ENCODE measurements around the gene GMDS. TPM values are rescaled to one million over a fixed set of nuclear protein-coding genes. Genes with fewer than 3 reads are reported as not detected.

The GMDS gene
- total RNA-seq, 1 donor from 2014 or later = 7.7 TPM

DNA sequence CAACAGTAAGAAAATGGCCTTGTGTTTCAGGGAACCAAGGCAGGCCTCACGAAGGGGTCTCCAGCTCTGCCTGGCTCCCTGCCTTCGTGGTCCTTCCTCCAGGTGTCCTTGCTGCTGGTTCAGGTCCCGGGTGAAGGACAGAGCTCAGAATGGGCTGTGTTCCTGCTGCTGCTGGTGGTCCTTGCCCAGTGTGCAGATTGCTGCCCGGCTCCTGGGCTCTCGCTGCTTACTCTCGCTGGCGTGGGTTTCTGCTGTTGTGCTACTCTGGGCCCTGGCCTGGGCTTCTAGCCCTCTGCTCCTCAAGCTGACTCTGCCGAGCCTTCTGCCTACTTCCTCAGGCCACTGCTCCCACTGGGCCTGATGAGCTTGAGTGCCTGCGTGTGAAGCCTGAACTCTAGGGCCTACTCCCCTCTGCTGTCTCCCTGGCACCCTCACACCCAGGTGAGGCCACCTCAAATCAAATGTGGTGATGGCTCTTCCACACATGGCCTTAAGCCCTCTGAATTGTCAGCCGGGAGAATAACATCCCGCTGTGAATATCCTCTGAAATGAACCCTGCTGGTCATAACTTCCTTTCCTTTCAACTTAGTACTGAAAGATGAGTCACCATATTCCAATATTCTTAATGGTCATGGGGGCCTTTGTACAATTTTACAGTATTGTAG is 464.1 kb downstream of the GMDS start:
- DNase-seq (ENCODE audit: low read depth in 2 of 2) = peak; percentile 82 to 92

DNA sequence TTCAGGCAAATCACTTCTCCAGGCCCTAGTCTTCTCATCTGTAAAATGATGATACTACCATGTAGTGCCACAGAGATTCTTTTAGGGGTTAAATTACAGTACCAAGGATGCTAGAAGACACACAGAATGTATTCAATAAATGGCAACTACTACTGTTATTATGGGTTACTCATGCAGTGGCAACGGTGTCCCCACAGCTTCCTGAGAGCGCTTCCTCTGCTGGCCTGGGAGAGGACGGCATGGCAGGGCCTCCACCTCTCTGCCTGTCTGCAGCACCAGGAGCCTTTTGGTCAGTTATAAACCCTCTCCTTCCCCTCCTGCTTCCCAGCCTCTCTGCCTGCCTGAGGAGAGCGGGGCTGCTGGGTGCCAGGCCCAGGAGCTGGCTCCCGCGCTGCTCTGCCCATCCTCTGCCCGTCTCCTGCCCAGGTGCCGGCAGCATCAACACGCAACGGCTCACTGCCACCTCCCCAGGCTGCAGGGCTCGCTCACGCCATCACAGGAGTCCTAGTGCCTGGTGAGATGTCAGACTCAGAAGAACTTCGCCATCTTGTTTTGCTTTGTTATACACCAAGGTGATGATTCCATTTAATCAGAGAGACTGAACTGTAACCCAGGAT is 465.0 kb downstream of the GMDS start:
- DNase-seq (ENCODE audit: low read depth in 2 of 2) = peak in 1 of 2 donors; percentile 60

DNA sequence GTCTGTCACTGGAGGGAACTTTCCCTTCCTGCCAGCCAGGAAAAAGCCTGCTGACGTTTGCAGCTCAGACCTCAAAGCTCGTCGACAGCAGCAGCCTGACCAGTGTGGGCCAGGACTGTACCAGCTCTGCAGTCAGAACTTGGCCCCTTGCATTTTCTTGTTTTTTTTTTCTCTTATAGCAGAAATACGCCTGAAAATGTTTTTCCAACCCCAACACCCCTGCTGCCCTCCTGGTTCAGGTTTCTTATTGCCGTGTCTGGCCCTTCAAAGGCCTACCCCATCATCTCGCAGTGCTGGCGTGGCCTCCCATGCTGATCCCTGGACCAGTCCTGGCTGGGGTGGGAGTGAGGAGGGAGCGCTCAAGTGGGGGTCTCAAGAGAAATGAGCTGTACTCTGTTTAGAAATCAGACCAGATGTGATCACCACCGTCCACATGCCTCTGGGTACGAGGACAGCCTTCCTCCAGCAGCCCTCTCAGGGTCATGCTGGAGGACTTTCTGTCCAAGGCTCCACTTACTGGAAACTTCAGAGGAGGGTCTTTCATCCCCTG is 466.6 kb downstream of the GMDS start:
- peak; percentile 48 to 81 for DNase-seq (ENCODE audit: low read depth in 2 of 2)

DNA sequence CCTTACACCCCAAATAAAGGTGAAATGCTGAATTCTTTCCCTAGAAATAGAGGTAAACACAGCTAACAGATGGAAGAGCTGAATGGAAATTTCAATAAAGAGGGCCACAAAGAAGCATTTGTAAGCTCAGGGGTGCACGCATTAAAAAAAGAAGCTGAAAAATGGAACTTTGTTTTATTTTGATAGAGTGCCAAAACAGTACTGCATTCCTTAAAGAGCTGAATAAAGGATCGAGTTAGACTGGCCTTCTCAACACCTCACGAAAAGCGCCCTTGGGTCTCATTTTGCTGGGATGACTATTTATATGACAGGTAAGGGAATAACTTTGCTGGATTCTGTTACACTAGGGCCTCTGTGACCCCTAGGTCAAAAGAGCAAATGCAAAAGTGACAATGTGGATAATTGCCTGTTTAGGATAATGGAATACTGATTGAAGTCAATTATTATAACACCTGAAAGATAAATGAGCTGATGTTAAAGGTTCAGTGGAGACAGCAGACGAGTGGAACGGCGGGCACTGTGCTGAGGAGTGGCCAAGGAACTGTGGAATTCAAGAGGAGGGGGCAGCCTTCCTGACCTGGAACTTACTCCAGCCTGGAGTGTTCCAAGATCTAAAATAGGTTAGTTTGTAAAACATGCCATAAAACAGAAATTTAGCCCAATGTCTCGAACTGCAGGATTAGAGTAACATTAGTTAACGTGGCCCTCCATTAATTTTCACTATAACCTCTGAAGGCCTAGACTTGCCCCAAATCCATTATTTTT is 467.3 kb downstream of the GMDS start:
- DNase-seq (ENCODE audit: low read depth in 2 of 2) = no peak

DNA sequence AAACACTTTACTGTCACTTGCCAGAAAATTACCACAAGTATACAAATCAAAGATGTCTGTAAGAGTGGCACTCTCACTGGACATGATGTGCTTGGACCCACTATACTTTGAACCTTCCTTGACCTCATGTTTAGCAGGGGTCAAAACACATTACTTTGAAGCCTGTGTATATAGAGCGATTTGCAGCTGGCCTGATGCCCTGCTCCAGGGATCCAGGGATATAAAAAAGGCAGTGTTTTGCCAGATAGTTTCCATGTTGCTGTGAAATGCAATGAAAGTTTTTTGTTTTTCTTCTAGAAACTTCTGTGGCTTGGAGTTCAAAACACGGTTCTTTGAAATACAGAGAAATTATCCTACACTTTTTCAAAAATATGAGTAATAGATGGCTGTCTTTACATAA is 470.0 kb downstream of the GMDS start:
- peak in 1 of 2 donors; percentile 17 for DNase-seq (ENCODE audit: low read depth in 2 of 2)

DNA sequence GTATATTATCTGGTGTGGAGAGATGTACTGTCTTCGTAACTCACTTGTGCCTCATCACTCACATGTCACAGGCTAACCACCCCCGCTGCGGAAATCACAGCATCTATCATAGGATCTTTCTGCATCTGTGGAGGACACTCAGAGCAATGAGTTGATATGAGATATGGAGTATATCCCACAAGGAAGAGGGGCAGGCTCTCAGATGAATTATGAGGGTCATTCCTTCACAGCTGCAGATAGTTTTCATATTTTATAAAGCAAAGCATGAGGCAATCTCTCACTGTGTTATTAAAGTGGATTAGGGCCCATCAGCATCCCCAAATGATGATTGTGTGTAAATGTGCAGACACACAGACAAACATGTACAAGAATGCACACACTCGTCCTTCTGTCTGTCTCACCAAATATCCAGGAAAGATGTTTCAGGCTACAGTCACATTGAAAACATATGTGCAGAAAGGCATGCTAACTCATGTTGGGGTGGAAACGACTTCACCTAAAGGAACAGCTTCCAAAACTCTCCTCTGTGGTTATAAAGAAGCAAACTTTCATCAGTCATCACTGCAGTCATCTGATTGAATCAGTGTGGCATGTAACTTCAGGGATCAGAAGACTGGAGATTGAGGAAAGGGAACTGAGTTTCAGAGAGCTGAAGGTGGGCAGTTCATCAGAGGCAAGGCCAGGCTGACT is 471.0 kb downstream of the GMDS start:
- no peak for DNase-seq (ENCODE audit: low read depth in 2 of 2)

DNA sequence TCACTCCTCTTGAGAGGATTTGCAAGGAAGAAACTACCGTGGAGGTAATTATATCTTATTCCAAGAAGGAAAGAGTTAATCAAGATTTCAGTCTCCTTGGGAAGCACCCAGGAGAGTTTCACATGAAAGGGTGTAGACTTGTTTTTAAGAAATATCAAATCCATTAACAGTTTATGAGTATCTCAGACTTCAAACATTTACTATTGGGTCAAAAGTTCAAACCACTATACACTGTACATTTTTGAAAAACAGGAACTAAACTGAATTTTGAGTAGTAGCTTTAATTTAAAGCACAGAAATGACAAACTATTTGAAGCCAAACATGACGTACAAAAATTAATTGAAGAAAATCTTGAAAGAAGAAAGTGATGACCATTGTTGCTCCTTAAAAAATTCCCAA is 471.7 kb downstream of the GMDS start:
- no peak for DNase-seq (ENCODE audit: low read depth in 2 of 2)

DNA sequence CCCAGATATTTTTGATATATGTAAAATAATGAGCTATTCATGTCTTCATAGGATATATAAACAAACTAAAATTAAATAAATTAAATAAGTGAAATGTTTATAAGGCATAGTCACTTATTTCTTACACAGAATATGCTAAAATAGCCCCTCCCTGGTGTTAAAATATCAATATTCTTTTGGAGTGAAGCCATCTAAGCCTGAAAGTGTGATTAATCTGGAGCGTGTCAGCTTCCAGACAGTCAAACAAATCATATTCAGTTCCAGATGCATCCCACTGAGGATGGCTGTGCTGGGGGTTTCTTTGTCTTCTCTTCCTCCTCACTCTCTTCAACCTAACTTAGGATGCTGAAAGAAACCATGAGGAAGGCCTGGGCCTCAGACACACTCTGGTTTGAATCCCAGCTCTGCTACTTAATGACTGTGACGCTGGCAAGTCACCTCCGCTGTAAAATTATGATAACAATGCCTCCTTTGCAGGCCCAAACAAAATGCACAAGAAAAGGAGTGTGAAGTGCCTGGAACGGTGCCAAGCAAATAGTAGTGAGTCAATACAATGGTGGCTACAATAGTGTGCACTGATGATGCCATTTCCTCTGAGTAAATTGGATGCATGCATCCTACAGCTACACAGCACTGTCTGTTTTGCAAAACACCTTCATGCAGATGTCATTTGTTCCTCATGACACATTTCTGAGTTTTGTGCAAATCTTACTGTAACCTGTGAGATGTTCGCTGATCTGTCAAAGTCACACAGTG is 474.3 kb downstream of the GMDS start:
- peak; percentile 45 to 84 for DNase-seq (ENCODE audit: low read depth in 2 of 2)

DNA sequence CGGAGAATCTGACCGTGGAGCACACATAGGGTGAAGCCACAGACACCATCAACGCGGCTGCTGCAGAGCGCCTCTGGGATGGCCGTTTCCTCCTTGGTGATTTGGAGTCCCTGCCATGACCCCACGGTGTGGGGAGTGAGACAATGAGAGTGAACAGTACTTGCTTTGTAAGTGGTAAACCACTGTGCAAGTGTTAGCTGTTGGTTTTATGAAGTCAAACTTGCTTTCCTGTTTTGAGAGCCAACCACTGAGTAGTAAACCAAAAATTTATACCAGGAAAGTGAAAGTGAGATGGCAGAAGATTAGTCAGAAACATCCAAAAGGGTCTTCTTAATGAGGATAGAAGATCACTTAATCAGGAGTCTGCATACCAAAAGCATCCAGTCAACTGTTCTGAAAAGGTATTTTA is 475.0 kb downstream of the GMDS start:
- peak in 1 of 2 donors; percentile 47 for DNase-seq (ENCODE audit: low read depth in 2 of 2)

DNA sequence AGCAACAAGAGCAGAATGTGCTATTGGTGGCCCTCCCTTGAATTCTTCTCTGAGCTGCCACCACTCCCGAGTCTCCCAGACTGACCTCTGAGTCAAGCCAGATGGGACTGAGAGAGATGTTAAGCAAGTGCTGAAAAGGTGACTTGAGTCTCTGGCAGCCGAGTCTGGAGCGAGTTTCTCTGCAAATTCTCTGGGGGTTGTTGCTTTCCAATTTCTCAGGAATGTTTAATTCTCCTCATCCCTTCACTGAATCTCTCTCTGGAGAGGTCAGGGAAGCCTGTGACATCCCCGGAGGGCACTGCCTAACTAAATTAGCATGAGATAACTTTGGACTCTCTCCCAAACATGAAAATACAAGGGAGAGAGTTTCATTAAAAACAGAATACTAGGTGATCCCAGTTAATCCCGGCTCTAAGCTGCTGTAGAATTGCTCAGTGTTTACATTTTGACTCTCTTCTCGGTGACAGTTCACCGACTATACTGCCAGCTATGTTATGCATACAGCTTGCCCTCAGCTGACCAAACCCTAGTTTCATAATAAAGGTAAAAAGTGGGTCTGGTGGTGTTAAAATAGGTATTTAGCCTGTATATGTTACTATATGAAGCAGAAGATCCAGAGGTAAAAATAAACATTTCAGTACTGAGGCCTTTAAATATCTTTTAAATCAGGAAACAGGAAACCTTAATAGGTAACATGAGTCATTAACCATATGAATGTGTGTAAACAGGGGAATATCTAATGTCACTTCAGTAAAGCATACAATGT is 477.7 kb downstream of the GMDS start:
- peak; percentile 28 to 45 for DNase-seq (ENCODE audit: low read depth in 2 of 2)

DNA sequence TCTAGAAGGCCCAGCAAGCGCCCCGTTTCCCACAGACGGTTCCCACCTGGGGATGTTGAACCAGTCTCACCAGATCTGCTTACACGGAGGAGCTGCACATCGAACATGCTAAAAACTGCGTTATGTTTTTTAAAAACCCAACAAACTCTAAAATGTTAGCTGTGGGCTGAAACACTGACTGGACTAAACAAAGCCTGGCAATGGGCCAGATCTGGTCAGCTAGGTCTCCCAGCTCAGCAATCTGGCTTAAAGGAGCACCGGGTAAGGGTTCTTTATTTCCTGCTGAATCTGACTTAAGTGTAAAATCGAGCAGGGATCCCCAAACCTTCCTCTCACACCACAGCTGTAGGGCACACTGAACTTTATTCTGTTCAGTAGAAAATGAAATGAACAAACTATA is 478.8 kb downstream of the GMDS start:
- peak; percentile 79 to 84 for DNase-seq (ENCODE audit: low read depth in 2 of 2)

DNA sequence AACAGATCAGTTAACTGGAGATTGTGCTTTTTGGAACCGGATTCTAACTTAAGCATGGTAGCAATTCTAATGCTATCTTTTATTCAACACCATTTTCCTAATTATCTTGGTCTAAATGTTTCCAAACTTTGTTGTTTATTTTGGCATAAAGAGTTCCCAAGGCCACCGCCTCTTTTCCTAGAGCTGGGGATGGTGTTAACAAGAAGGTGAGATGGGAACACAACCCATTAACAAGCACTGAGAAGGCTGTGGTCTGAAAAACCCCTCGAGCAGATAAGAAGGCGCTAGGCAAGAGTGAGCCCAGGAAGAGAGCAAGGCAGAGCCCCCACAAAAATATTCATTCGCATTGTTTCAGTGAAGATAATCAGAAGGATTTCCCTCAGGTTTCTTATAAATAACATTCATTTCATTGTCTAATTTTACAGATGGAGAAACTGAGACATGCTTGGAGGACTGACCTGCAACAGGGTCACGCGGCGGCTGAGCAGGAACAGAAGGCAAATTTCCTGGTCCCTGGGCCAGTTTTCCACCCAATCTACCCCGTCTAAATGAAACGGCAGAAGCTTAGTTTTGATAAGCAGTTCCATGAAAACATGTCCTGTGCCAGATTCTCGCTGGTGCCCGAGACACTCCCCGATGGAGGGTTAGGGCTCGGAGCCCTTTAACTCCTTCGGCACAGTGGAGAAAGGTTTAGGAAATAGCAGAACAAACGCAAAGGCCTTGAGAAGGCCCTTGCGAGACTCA is 480.1 kb downstream of the GMDS start:
- peak in 1 of 2 donors; percentile 76 for DNase-seq (ENCODE audit: low read depth in 2 of 2)

DNA sequence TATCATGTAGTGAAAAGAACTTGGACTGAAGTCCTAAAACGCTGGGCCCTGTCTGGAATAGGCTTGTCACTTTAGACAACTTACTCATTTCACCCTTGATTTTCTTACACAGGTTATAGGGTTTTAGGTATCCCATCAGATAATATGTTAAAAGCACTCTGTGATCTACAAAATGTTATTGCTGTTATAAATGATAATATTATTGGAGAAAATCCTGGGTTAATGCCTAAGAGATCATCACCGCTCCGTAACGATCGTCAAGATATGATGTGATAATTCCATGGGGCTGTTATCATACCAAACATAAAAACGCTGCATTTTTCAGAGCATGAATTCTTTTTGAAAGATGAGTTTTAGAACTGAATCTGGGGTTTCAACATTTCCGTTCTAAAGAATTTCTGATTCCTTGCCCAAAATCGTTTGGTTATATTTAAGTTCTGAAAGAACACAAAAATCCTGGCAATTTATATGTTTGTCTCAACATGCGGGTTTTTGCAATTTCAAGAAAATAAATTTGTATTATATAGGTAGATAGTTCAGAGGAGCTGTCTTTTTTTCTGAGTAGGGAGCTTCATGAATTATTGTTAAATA is 480.9 kb downstream of the GMDS start:
- DNase-seq (ENCODE audit: low read depth in 2 of 2) = no peak

DNA sequence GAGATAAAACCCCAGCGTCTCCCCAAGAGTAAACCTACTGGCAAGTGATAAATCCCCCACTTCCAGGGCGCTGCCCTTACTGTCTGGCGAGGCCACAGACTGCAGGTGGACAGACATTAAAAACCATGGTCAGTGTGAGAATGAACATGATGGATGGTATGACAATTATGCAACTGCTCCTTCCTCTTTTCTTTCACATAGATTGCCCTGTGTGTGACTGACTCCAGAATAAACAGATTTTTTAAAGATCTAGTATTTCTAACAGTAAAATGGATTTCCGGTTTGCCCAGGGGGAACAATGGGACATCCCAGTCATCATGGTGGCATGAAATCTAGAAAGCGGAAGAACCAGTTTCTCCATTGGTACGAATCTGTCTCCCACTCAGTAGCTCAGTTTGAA is 482.0 kb downstream of the GMDS start:
- DNase-seq (ENCODE audit: low read depth in 2 of 2) = peak in 1 of 2 donors; percentile 59

DNA sequence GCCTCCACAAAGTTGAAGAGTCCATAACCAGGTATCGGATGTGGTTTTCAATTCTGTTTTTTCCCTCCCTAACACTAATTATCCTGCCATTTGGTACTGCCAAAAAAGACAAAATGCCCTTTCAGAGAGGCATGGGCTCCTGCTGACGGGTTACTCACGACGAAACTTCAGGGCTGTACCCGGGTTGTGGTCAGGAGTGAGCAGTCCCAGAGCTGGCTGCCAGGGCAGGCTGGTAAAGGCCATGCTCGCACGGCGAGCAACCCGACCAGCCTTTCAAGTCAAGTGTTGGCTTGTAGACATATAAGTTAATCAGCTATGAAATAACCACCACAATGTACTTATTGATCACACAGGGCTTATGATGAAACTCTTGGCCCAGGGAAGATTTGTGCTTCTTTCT is 483.2 kb downstream of the GMDS start:
- no peak for DNase-seq (ENCODE audit: low read depth in 2 of 2)

DNA sequence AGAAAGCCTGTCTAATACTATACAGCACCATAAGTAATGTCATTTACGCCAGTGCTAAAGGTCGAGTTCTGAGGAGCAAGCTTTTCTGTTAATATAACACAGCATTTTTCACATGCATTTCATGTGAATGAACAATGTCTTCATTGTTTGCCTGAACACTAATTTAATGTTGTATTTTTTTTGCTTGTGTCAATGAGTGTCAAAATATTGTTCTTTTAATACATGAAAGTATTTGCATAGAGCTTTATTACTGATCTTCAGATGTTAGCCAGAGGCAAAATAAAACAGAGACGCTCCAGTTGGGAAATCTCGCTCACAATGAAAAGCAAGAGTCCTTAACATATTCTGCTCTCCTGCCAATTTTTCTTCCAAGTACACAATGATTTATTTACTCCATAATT is 483.9 kb downstream of the GMDS start:
- no peak for DNase-seq (ENCODE audit: low read depth in 2 of 2)

DNA sequence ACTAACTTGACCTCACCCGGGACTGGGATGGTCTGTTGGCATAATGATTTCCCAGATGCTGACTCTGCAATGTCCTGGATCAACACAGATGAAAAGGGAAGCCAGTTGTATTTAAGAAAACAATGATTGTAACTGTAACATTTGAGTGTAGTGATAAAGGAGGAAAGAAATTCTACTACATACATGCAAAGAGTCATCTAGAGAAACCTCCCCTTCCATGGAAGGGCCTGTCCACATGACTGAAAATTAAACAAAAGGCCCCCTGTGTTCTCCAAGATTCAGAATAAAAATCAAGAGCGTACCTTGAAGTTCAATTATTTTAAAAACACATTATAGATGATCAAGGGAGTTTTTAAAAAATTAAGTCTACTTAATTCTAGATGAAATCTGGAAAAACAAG is 484.5 kb downstream of the GMDS start:
- DNase-seq (ENCODE audit: low read depth in 2 of 2) = peak in 1 of 2 donors; percentile 36

DNA sequence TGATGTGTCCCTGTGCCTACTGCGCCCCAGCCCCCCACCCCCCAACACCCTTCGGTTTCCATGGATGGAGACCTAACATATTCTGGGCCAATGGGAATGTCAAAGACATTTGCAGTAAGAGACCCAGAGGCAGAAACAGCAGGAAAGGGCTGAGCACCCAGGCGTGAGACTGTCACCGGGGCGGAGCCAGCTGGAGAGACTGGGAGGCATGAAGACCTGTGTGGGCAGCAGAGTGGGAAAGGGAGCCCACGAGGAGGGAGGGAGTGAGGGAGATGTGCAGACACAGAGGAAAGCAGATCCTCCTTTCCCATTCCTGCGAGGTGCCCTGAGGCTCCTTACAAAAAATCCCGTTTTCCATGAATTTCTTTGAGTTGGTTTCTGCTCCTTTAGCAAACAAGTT is 485.5 kb downstream of the GMDS start:
- DNase-seq (ENCODE audit: low read depth in 2 of 2) = no peak

DNA sequence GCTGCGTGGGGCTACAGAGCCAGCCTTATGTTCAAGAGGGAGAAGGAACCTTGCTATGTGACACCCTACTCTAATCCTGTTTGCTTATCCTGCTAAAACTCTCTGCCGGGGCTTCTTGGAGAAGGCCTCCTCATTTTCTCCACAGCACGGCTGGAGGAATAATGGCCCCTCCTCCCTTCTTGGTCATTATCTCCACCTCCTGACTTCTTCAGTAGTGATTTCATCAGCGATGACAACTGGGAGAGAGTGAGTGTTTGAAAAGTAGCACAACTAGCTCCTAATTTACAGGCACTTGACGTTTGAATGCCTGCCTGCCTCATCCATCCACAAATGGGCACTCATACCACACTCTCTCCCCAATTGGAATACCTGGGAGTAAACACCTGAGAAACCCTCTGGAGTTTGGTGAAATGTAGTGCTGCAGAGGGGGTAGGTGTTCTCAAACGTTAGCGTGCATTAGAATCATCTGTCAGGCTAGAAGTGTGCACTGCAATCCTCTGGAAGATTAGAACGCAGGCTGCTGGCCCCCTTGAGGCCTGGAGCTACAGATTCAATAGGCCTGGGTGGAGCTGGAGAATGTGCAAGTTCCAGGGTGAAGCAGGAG is 487.2 kb downstream of the GMDS start:
- no peak for DNase-seq (ENCODE audit: low read depth in 2 of 2)

All from lung microvascular endothelial cell (primary cell).